Common myeloid progenitor, CD34-positive (primary cell): ENCODE results near the gene HINT1.

Source experiments
- CTCF ChIA-PET: fragments of 350-600 bp; sonication (Branson Sonifier 250); formaldehyde crosslinking; loops from one replicate; lab custom pipeline; 2021; ENCODE audit warnings: antibody characterized with exemption; lab: Charles Lee
- POLR2A ChIA-PET: fragments of 350-600 bp; sonication (Branson Sonifier 250); formaldehyde crosslinking; loops from one replicate; lab custom pipeline; 2021; ENCODE audit warnings: antibody characterized with exemption; lab: Charles Lee
- DNase-seq, 3 donors: peaks; one replicate each; pipeline versions ENCODE4 v3.0.0 to v3.0.0-alpha.2; 2013
- H3K27ac ChIP-seq, 2 experiments: 1 replicate in 1 of 2; 2 replicates in 1 of 2; pipeline ENCODE4 v1.7.0; 2013; ENCODE audit warnings: inconsistent platforms in 2 of 2, low read length in 2 of 2, mild to moderate bottlenecking in 2 of 2, low read depth in 1 of 2, moderate library complexity in 1 of 2; ENCODE audit not compliant: severe bottlenecking in 2 of 2, insufficient read depth in 1 of 2, poor library complexity in 1 of 2
- H3K27me3 ChIP-seq, 5 experiments: replicated peaks in 2 of 5; 1 replicate in 3 of 5; 2 replicates in 2 of 5; pipeline versions ENCODE4 v1.6.1 to v1.7.0; 2013; ENCODE audit warnings: low read length in 4 of 5, mild to moderate bottlenecking in 2 of 5, moderate library complexity in 2 of 5, inconsistent platforms in 1 of 5; ENCODE audit not compliant: insufficient read depth in 5 of 5, control insufficient read depth in 4 of 5
- H3K36me3 ChIP-seq, 4 experiments: 1 replicate in 2 of 4; 2 replicates in 2 of 4; pipeline versions ENCODE4 v1.6.1 to v1.7.0; 2013; ENCODE audit warnings: low read length in 3 of 4, control low read depth in 1 of 4, mild to moderate bottlenecking in 1 of 4; ENCODE audit not compliant: control insufficient read depth in 4 of 4, insufficient read depth in 4 of 4
- H3K4me1 ChIP-seq, 4 experiments: 1 replicate in 3 of 4; 2 replicates in 1 of 4; pipeline versions ENCODE4 v1.6.1 to v1.7.1; 2013; ENCODE audit warnings: low read length in 3 of 4, mild to moderate bottlenecking in 3 of 4, control low read depth in 1 of 4, inconsistent platforms in 1 of 4, moderate library complexity in 1 of 4; ENCODE audit not compliant: control insufficient read depth in 4 of 4, insufficient read depth in 4 of 4; ENCODE audit errors: control extremely low read depth in 1 of 4
- H3K4me3 ChIP-seq, 7 experiments: 1 replicate in 4 of 7; 2 replicates in 3 of 7; pipeline versions ENCODE4 v1.5.1 to v1.7.0; 2013; ENCODE audit warnings: mild to moderate bottlenecking in 7 of 7, low read length in 6 of 7, moderate library complexity in 6 of 7, inconsistent platforms in 2 of 7, low read depth in 2 of 7, control low read depth in 1 of 7; ENCODE audit not compliant: insufficient read depth in 4 of 7, control insufficient read depth in 1 of 7; ENCODE audit errors: extremely low read depth in 1 of 7
- H3K9me3 ChIP-seq, 5 experiments: 1 replicate in 4 of 5; 2 replicates in 1 of 5; pipeline versions ENCODE4 v1.6.1 to v1.7.1; 2013; ENCODE audit warnings: low read length in 4 of 5, mild to moderate bottlenecking in 2 of 5, inconsistent platforms in 1 of 5, low read depth in 1 of 5, moderate library complexity in 1 of 5; ENCODE audit not compliant: control insufficient read depth in 4 of 5, insufficient read depth in 2 of 5; ENCODE audit errors: control extremely low read depth in 1 of 5
- WGBS: methylation state at CpG from one replicate; pipeline ENCODE4 v1.1.5; 2013; ENCODE audit not compliant: insufficient coverage; 5-methylcytosine and 5-hydroxymethylcytosine counted together

Gene HINT1

DNA sequence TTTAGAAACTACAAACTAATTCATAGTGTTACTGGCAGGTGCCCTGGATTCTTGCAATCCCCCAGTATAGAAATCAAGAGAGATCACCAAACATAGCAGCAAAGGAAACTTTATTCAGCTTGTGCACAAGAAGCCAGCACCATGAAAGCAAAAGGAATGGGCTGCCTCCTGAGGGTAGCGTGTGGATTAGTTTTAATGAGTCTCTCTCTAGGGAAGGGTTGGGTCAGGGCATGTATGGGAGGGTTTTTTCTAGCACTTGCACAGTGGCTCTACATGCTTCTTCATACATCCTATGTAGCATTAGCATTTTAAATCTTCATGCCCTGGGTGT lies 44.1 kb upstream of the HINT1 start:
- Histone ChIP-seq H3K27ac (peak overlapping the region in 1 of 2 experiments; percentile 76), H3K36me3 (peaks cover 0 to 2% (median 0%) of the 10 kb centered on the region in 4 experiments), H3K4me3 (peak overlapping the region in 1 of 7 experiments; percentile 39), H3K27me3 (no peaks in the 10 kb centered on the region), H3K9me3 (no peaks in the 10 kb centered on the region), H3K4me1 (peaks cover 21 to 58% (median 37%) of the 10 kb centered on the region in 4 experiments)
- WGBS, result no CpG with 5 or more reads among the region's 1 CpG
- POLR2A ChIA-PET, result interaction anchor here (0.6 to 1.4 kb wide), 4 partner anchors 16 to 55 kb away, joined by 3 to 6 read pairs (median 4); partner anchors contain the start of gene CDC42SE2
- CTCF ChIA-PET, result interaction anchor here (0.6 to 1.5 kb wide), 8 partner anchors 10 to 173 kb away, joined by 3 to 6 read pairs (median 3); no protein-coding TSS in a partner anchor
- DNase-seq, result no peak

DNA sequence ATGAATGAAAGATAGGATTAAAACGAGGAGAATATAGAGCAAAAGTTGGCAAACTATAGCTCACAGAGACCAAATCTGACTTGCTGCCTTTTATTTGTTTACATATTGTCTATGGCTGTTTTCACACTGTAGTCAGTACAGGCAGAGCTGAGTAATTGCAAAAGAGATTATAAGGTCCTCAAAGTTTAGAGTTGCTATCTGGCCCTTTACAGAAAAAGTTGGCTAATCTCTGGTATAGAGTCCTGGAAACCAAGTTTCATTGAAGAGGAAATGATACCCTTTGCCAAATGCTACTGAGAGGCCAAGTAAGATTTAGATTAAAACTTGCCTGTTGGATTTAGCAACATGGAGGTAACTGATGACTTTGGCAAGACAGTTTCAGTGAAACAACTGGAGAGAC lies 41.7 kb upstream of the HINT1 start:
- POLR2A ChIA-PET, result no interaction called here
- CTCF ChIA-PET, result interaction anchor here (1.4 to 1.5 kb wide), 2 partner anchors 8 to 10 kb away, joined by 4 to 5 read pairs; no protein-coding TSS in a partner anchor

DNA sequence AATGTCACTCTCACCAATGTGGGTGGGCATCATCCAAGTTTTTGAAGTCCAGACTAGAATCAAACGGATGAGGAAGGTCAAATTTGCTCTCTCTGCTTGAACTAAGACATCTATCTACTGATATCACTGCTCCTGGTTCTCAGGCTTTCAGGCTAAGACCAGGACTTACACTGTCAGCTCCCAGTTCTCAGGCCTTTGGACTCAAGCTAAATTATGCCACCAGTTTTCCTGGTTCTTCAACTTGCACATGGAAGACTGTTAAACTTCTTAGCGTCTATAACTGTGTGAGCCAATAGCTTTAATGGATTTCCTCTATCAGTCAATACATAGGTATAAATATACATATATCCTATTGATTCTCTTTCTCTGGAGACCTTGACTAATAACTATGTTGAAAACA lies 41.0 kb upstream of the HINT1 start:
- POLR2A ChIA-PET, result no interaction called here
- H3K9me3 ChIP-seq, result no peaks in the 10 kb centered on the region
- H3K4me3 ChIP-seq, result no peak overlapping the region
- peaks cover 17 to 43% (median 29%) of the 10 kb centered on the region in 4 experiments for H3K4me1 ChIP-seq
- no peak for DNase-seq
- H3K36me3 ChIP-seq, result peaks cover 2 to 5% (median 2%) of the 10 kb centered on the region in 4 experiments
- H3K27me3 ChIP-seq, result no peaks in the 10 kb centered on the region
- 100% methylated on average over 1 of the region's 2 CpGs for WGBS
- no peak overlapping the region for H3K27ac ChIP-seq
- CTCF ChIA-PET, result interaction anchor here (0.9 to 1.5 kb wide), 3 partner anchors 8 to 9 kb away, joined by 3 to 5 read pairs (median 4); no protein-coding TSS in a partner anchor

More for the DNA sequence above, 41.7 kb upstream of the HINT1 start:
- H3K27ac ChIP-seq, result no peak overlapping the region
- H3K27me3 ChIP-seq, result no peaks in the 10 kb centered on the region
- DNase-seq, result peak in 2 of 3 donors; percentile 10 to 17
- no CpG with 5 or more reads among the region's 1 CpG for WGBS
- H3K4me3 ChIP-seq, result no peak overlapping the region
- H3K4me1 ChIP-seq, result peaks cover 19 to 51% (median 31%) of the 10 kb centered on the region in 4 experiments
- no peaks in the 10 kb centered on the region for H3K9me3 ChIP-seq
- peaks cover under 1 to 5% (median 2%) of the 10 kb centered on the region in 4 experiments for H3K36me3 ChIP-seq

DNA sequence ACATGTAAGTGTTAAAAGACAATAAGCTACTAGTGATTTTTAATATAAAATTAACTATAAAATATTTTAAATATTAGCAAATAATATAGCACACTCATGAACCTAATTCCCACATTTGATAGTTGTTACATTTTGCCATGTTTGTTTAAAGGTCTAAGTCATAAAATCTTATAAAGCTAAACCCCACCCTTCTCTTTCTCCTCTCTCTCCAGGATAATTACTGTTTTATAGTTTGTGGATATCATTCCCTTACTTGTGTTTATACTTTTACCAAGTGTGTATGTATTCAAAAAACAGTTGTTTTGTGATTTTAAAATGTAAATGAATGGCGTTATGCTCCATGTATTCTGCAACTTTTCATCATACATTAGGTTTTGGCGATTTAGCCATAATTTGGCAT lies 39.9 kb upstream of the HINT1 start:
- Histone ChIP-seq H3K4me1 (peaks cover 6 to 32% (median 18%) of the 10 kb centered on the region in 4 experiments), H3K27ac (no peak overlapping the region), H3K4me3 (no peak overlapping the region), H3K36me3 (peaks cover 2 to 5% (median 2%) of the 10 kb centered on the region in 4 experiments), H3K9me3 (no peaks in the 10 kb centered on the region), H3K27me3 (no peaks in the 10 kb centered on the region)
- ChIA-PET CTCF (no interaction called here), POLR2A (no interaction called here)
- no CpG with 5 or more reads among the region's 2 CpGs for WGBS
- no peak for DNase-seq

DNA sequence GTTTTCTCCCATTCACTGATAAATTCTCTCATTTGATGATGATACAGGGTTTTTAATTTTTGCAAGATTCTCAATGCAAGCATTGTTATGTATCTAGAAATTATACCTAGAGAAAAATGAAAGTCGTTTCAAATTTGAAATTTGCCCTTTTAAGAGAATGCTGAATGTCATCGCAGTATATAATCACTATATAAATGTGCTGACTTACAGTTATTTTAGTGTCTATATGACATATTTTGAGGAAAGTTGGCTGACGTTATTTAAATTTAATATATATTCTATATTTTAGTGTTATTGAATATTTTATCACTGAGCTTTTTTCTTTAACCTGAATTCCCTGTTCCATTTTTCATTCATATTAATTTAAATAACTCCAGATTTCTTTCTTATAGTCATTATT lies 35.5 kb upstream of the HINT1 start:
- Histone ChIP-seq H3K9me3 (no peaks in the 10 kb centered on the region), H3K36me3 (peaks cover 2 to 7% (median 4%) of the 10 kb centered on the region in 4 experiments), H3K4me1 (no peaks in the 10 kb centered on the region), H3K27ac (no peak overlapping the region), H3K27me3 (no peaks in the 10 kb centered on the region), H3K4me3 (no peak overlapping the region)
- DNase-seq, result no peak
- CTCF ChIA-PET, result interaction anchor here (1.1 kb wide), 1 partner anchor 62 kb away, joined by 3 read pairs; no protein-coding TSS in a partner anchor
- no CpG with 5 or more reads among the region's 3 CpGs for WGBS
- POLR2A ChIA-PET, result interaction anchor here (0.6 kb wide), 1 partner anchor 21 kb away, joined by 4 read pairs; no protein-coding TSS in a partner anchor

DNA sequence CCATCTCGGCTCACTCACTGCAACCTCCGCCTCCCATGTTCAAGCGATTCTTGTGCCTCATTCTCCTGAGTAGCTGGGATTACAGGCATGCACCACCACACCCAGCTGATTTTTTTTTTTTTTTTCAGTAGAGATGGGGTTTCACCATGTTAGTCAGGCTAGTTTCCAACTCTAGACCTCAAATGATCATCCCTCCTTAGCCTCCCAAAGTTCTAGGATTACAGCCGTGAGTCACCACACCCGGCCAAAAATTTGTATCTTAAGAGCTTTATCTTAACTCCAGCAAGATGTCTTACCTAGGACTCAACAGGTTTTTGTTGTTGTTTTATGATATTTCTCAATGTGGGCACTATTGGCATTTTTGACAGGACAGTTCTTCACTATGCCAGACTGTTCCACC lies 33.6 kb upstream of the HINT1 start:
- Histone ChIP-seq H3K27ac (no peak overlapping the region), H3K4me1 (peaks cover 0 to 4% (median 0%) of the 10 kb centered on the region in 4 experiments), H3K9me3 (no peaks in the 10 kb centered on the region), H3K36me3 (peaks cover 2 to 7% (median 4%) of the 10 kb centered on the region in 4 experiments), H3K27me3 (no peaks in the 10 kb centered on the region), H3K4me3 (no peak overlapping the region)
- no peak for DNase-seq
- WGBS, result 95% methylated on average over 3 of the region's 5 CpGs
- ChIA-PET CTCF (interaction anchor here (0.6 to 1.7 kb wide), 3 partner anchors 8 to 16 kb away, joined by 3 to 5 read pairs (median 4); no protein-coding TSS in a partner anchor), POLR2A (no interaction called here)

DNA sequence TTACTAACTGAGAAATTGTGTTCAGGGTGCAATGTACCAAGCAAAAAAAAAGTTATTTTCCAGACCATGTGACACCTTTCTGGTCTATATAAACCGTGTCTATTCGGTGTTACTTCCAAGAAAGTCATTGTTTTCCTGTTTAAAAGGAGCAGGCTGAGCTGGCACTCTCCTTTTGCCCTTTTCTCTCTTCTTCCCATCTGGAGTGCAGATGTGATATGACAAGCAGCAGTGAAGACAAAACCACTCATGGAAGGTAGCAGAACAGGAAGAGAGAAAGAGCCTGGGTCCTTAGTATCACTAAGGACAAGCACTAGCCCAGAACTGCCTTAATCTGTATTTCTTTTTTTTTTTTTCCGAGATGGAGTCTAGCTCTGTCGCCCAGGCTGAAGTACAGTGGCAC lies 31.3 kb upstream of the HINT1 start:
- ChIA-PET CTCF (no interaction called here), POLR2A (no interaction called here)
- DNase-seq, result no peak
- peaks cover 0 to 4% (median 2%) of the 10 kb centered on the region in 4 experiments for H3K36me3 ChIP-seq
- WGBS, result 90% methylated on average over 3 of the region's 4 CpGs
- no peaks in the 10 kb centered on the region for H3K9me3 ChIP-seq
- H3K27ac ChIP-seq, result no peak overlapping the region
- H3K4me1 ChIP-seq, result peaks cover 0 to 4% (median 0%) of the 10 kb centered on the region in 4 experiments
- H3K27me3 ChIP-seq, result no peaks in the 10 kb centered on the region
- no peak overlapping the region for H3K4me3 ChIP-seq
